ENCODE measurements around the gene SPO11. TPM values are rescaled to one million over a fixed set of nuclear protein-coding genes. Genes with fewer than 3 reads are reported as not detected.

SPO11 gene
- total RNA-seq, 4 donors from 2014 or later: not detected

- 46 to 69% methylated on average over 2 to 8 of the region's 8 CpGs for WGBS, 2 donors (ENCODE audit: low coverage in 1 of 2)
- in situ Hi-C loops (cut with MboI; ENCODE audit: low pct_ligation_motif_present in 1 of 4, low pct_unique_long_range_greater_than_20kb in 1 of 4, low sequenced_read_pairs in 3 of 4): no loop called here
- Histone ChIP-seq H3K36me3 (no peaks in the 10 kb centered on the region), H3K9me3 (no peaks in the 10 kb centered on the region), H3K4me3 (no peak overlapping the region), H3K27ac (no peak overlapping the region), H3K27me3 (peaks cover 9% of the 10 kb centered on the region), H3K4me1 (peaks cover 8 to 21% (median 12%) of the 10 kb centered on the region in 4 donors)
- no peak for TF ChIP-seq CTCF (IDR thresholded peaks at IDR 0.05)
- no peak for TF ChIP-seq EP300 (IDR thresholded peaks at IDR 0.05; ENCODE audit: low read depth)
- DNase-seq: no peak
- intact Hi-C loops (cut with DNase I; ENCODE audit: low total_unique reads): no loop called here
Observed at GRCh38 chr20:57289391-57290177, 40.0 kb upstream of the SPO11 start.

- Histone ChIP-seq H3K4me3 (no peak overlapping the region), H3K27ac (no peak overlapping the region), H3K4me1 (peaks cover 8 to 21% (median 12%) of the 10 kb centered on the region in 4 donors), H3K27me3 (peaks cover 9% of the 10 kb centered on the region), H3K9me3 (no peaks in the 10 kb centered on the region), H3K36me3 (no peaks in the 10 kb centered on the region)
- in situ Hi-C loops (cut with MboI; ENCODE audit: low pct_ligation_motif_present in 1 of 4, low pct_unique_long_range_greater_than_20kb in 1 of 4, low sequenced_read_pairs in 3 of 4) (no loop called here), intact Hi-C loops (cut with DNase I; ENCODE audit: low total_unique reads) (no loop called here)
- TF ChIP-seq POLR2A (IDR thresholded peaks at IDR 0.05): no peak
- TF ChIP-seq POLR2AphosphoS5 (IDR thresholded peaks at IDR 0.05): no peak
- TF ChIP-seq EP300 (IDR thresholded peaks at IDR 0.05; ENCODE audit: low read depth): no peak
- no peak for TF ChIP-seq CTCF (IDR thresholded peaks at IDR 0.05)
- DNase-seq: no peak
- 73% methylated on average over 5 of the region's 5 CpGs; no CpG with 5 or more reads in 1 of the 2 donors for WGBS, 2 donors (ENCODE audit: low coverage in 1 of 2)
Observed at GRCh38 chr20:57290178-57290484, 39.5 kb upstream of the SPO11 start.

- no peak overlapping the region for H3K27ac ChIP-seq
- H3K4me3 ChIP-seq: no peak overlapping the region
- H3K9me3 ChIP-seq: no peaks in the 10 kb centered on the region
- H3K36me3 ChIP-seq: no peaks in the 10 kb centered on the region
- 60 to 70% methylated on average over 8 to 10 of the region's 10 CpGs for WGBS, 2 donors (ENCODE audit: low coverage in 1 of 2)
- in situ Hi-C loops (cut with MboI; ENCODE audit: low pct_ligation_motif_present in 1 of 4, low pct_unique_long_range_greater_than_20kb in 1 of 4, low sequenced_read_pairs in 3 of 4) (no loop called here), intact Hi-C loops (cut with DNase I; ENCODE audit: low total_unique reads) (no loop called here)
- H3K4me1 ChIP-seq: peaks cover 8 to 21% (median 12%) of the 10 kb centered on the region in 4 donors
- no peak for DNase-seq
- TF ChIP-seq CTCF (IDR thresholded peaks at IDR 0.05) (no peak), EP300 (IDR thresholded peaks at IDR 0.05; ENCODE audit: low read depth) (no peak)
- H3K27me3 ChIP-seq: peaks cover 9% of the 10 kb centered on the region
Observed at GRCh38 chr20:57291003-57291402, 38.6 kb upstream of the SPO11 start.

- no peaks in the 10 kb centered on the region for H3K9me3 ChIP-seq
- TF ChIP-seq POLR2AphosphoS5 (IDR thresholded peaks at IDR 0.05): no peak
- TF ChIP-seq CTCF (IDR thresholded peaks at IDR 0.05): no peak
- no peak for TF ChIP-seq POLR2A (IDR thresholded peaks at IDR 0.05)
- no peak for TF ChIP-seq EP300 (IDR thresholded peaks at IDR 0.05; ENCODE audit: low read depth)
- peaks cover 9% of the 10 kb centered on the region for H3K27me3 ChIP-seq
- intact Hi-C loops (cut with DNase I; ENCODE audit: low total_unique reads) (no loop called here), in situ Hi-C loops (cut with MboI; ENCODE audit: low pct_ligation_motif_present in 1 of 4, low pct_unique_long_range_greater_than_20kb in 1 of 4, low sequenced_read_pairs in 3 of 4) (no loop called here)
- no peaks in the 10 kb centered on the region for H3K36me3 ChIP-seq
- 80 to 82% methylated on average over 3 to 6 of the region's 6 CpGs for WGBS, 2 donors (ENCODE audit: low coverage in 1 of 2)
- no peak for DNase-seq
- no peak overlapping the region for H3K4me3 ChIP-seq
- peaks cover 8 to 21% (median 12%) of the 10 kb centered on the region in 4 donors for H3K4me1 ChIP-seq
- H3K27ac ChIP-seq: no peak overlapping the region
Observed at GRCh38 chr20:57291694-57292093, 37.9 kb upstream of the SPO11 start.
